ENCODE results near the gene OR52K1.
A peak's percentile ranks its signal among the peaks of the same experiment; 100 is the strongest.
"Not testable (repeated sequence)": the region's sequence is repeated elsewhere in the genome, so short reads cannot be mapped to it uniquely, and the experiment has no call there.

Gene OR52K1

GRCh38 chr11:4491878-4492606 is 9.6 kb downstream of the OR52K1 start:
- no peak for DNase-seq

GRCh38 chr11:4493480-4493818 is 11.0 kb downstream of the OR52K1 start:
- no peak for DNase-seq

- no peak for DNase-seq
Observed at GRCh38 chr11:4495487-4495886, 13.0 kb downstream of the OR52K1 start.

GRCh38 chr11:4495986-4496385 is 13.5 kb downstream of the OR52K1 start:
- no peak for DNase-seq

- no peak for DNase-seq
Observed at GRCh38 chr11:4496557-4497248, 14.3 kb downstream of the OR52K1 start.

- no peak for DNase-seq
Observed at GRCh38 chr11:4508886-4509285, 26.4 kb downstream of the OR52K1 start.

- DNase-seq: no peak
Observed at GRCh38 chr11:4511282-4512245, 29.1 kb downstream of the OR52K1 start.

GRCh38 chr11:4514196-4514595 is 31.8 kb downstream of the OR52K1 start:
- no peak for DNase-seq

GRCh38 chr11:4522339-4522738 is 39.9 kb downstream of the OR52K1 start:
- DNase-seq: no peak

GRCh38 chr11:4522752-4523151 is 40.3 kb downstream of the OR52K1 start:
- DNase-seq: no peak

GRCh38 chr11:4523666-4524065 is 41.2 kb downstream of the OR52K1 start:
- DNase-seq: no peak

GRCh38 chr11:4527926-4528325 is 45.5 kb downstream of the OR52K1 start:
- no peak for DNase-seq

- not testable (repeated sequence) for DNase-seq
Observed at GRCh38 chr11:4531686-4532085, 49.2 kb downstream of the OR52K1 start.

- peak; percentile 19 to 33 for DNase-seq
Observed at GRCh38 chr11:4539603-4540219, 57.3 kb downstream of the OR52K1 start.

GRCh38 chr11:4541071-4541470 is 58.6 kb downstream of the OR52K1 start:
- no peak for DNase-seq
